Ishikawa (cell line): ENCODE measurements around the gene OR2C3.

Experiments
- CEBPB ChIP-seq: IDR thresholded peaks from 2 replicates; pipeline ENCODE4 v1.6.1; 2012
- CREB1 ChIP-seq: IDR thresholded peaks from 2 replicates; pipeline ENCODE4 v1.6.1; 2012; ENCODE audit warnings: low read depth
- EGR1 ChIP-seq: IDR thresholded peaks from 2 replicates; pipeline ENCODE4 v1.6.1; 2012
- EP300 ChIP-seq: IDR thresholded peaks from 2 replicates; pipeline ENCODE4 v1.6.1; 2012; ENCODE audit warnings: borderline replicate concordance
- FOXM1 ChIP-seq: IDR thresholded peaks from 2 replicates; pipeline ENCODE4 v1.6.1; 2012; ENCODE audit warnings: low read depth, borderline replicate concordance
- MAX ChIP-seq: IDR thresholded peaks from 2 replicates; pipeline ENCODE4 v1.6.1; 2012
- NFIC ChIP-seq: IDR thresholded peaks from 2 replicates; pipeline ENCODE4 v1.6.1; 2012
- RAD21 ChIP-seq: IDR thresholded peaks from 2 replicates; pipeline ENCODE4 v1.6.1; 2012; ENCODE audit warnings: low read depth
- TAF1 ChIP-seq: IDR thresholded peaks from 2 replicates; pipeline ENCODE4 v1.6.1; 2012; ENCODE audit warnings: low read depth, mild to moderate bottlenecking
- TCF12 ChIP-seq: IDR thresholded peaks from 2 replicates; pipeline ENCODE4 v1.6.1; 2012; ENCODE audit warnings: low read depth
- TEAD4 ChIP-seq: IDR thresholded peaks from 2 replicates; pipeline ENCODE4 v1.6.1; 2012
- YY1 ChIP-seq: IDR thresholded peaks from 2 replicates; pipeline ENCODE4 v1.6.1; 2012; ENCODE audit warnings: low read depth
- ZBTB7A ChIP-seq: IDR thresholded peaks from 2 replicates; pipeline ENCODE4 v1.6.1; 2012; ENCODE audit warnings: low read depth
- TF ChIP-seq, protein P1 (sequence below): IDR thresholded peaks from 2 replicates; pipeline ENCODE4 v1.6.1; 2012; ENCODE audit warnings: low read depth, mild to moderate bottlenecking
- TF ChIP-seq, protein P2 (sequence below): IDR thresholded peaks from 2 replicates; pipeline ENCODE4 v1.6.1; 2012

OR2C3 gene

GRCh38 chr1:247540581-247540980 is 4.3 kb upstream of the OR2C3 start:
- TF ChIP-seq ZBTB7A: no peak
- TF ChIP-seq, protein P1, sequence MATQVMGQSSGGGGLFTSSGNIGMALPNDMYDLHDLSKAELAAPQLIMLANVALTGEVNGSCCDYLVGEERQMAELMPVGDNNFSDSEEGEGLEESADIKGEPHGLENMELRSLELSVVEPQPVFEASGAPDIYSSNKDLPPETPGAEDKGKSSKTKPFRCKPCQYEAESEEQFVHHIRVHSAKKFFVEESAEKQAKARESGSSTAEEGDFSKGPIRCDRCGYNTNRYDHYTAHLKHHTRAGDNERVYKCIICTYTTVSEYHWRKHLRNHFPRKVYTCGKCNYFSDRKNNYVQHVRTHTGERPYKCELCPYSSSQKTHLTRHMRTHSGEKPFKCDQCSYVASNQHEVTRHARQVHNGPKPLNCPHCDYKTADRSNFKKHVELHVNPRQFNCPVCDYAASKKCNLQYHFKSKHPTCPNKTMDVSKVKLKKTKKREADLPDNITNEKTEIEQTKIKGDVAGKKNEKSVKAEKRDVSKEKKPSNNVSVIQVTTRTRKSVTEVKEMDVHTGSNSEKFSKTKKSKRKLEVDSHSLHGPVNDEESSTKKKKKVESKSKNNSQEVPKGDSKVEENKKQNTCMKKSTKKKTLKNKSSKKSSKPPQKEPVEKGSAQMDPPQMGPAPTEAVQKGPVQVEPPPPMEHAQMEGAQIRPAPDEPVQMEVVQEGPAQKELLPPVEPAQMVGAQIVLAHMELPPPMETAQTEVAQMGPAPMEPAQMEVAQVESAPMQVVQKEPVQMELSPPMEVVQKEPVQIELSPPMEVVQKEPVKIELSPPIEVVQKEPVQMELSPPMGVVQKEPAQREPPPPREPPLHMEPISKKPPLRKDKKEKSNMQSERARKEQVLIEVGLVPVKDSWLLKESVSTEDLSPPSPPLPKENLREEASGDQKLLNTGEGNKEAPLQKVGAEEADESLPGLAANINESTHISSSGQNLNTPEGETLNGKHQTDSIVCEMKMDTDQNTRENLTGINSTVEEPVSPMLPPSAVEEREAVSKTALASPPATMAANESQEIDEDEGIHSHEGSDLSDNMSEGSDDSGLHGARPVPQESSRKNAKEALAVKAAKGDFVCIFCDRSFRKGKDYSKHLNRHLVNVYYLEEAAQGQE: no peak
- no peak for TF ChIP-seq NFIC
- TF ChIP-seq YY1: no peak
- no peak for TF ChIP-seq EGR1
- TF ChIP-seq RAD21: no peak
- no peak for TF ChIP-seq TEAD4
- no peak for TF ChIP-seq CEBPB
- TF ChIP-seq TCF12: no peak
- no peak for TF ChIP-seq CREB1
- no peak for TF ChIP-seq EP300
- TF ChIP-seq, protein P2, sequence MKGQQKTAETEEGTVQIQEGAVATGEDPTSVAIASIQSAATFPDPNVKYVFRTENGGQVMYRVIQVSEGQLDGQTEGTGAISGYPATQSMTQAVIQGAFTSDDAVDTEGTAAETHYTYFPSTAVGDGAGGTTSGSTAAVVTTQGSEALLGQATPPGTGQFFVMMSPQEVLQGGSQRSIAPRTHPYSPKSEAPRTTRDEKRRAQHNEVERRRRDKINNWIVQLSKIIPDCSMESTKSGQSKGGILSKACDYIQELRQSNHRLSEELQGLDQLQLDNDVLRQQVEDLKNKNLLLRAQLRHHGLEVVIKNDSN: no peak
- TF ChIP-seq FOXM1: no peak
- no peak for TF ChIP-seq MAX
- TF ChIP-seq TAF1: no peak

DNA sequence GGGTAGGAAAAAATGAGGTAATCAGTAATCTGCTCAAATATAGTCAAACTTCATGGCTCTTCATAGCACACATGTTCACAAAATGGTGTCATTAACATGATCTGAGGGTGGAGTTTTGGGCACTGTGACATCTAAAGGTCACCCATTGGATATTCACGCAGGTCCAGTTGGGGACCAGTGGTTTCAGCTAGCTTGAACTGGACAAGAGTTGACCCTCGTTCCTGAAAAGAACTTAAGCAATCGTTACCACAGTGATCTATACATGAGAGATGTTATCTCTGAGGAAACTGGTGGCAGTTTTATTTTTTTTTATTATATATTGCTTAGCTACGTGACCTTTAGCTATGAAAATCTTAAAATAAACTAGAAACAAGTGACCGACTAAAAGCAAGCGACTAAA is 3.0 kb upstream of the OR2C3 start:
- no peak for TF ChIP-seq CEBPB

DNA sequence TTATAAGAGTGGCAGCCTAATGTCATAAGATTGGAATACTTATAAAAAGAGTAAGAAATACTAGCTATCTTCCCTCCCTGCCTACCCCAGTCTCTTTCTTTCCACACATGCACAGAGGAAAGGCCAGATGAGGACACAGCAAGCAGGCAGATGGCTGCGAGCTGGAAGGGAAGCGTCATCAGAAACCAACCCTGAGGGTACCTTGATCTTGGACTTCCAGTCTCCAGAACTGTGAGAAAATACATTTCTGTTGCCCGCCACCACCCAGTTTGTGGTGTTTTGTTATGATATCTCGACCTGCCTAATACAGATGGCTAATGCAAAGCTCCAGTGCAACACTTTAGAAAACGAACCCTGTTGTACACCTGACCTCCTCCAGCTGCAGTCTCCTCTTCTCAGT is 2.3 kb upstream of the OR2C3 start:
- TF ChIP-seq TEAD4: no peak

GRCh38 chr1:247535402-247535801 is 838 bp downstream of the OR2C3 start:
- TF ChIP-seq RAD21 (no peak), NFIC (no peak), EGR1 (no peak), EP300 (no peak), TAF1 (no peak), FOXM1 (no peak), CEBPB (no peak), YY1 (no peak), CREB1 (no peak), TEAD4 (no peak), MAX (no peak), ZBTB7A (no peak)
- TF ChIP-seq, protein P1: no peak

DNA sequence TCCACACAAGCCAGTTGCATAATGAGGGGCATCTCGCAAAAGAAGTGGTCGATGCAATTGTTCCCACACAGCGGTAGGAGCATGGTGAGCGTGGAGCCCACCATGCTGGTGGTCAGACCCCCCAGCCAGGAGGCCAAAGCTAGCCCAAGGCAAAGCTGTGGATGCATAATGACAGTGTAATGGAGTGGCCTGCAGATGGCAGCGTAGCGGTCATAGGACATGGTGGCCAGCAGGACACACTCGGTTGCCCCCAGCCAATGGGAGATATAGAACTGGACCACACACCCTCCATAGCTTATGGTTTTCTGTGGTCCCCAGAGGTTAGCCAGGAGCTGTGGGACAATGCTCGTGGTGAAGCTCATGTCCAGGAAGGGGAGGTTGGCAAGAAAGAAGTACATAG is 4.3 kb downstream of the OR2C3 start:
- TF ChIP-seq TCF12 (no peak), FOXM1 (no peak), YY1 (no peak)

DNA sequence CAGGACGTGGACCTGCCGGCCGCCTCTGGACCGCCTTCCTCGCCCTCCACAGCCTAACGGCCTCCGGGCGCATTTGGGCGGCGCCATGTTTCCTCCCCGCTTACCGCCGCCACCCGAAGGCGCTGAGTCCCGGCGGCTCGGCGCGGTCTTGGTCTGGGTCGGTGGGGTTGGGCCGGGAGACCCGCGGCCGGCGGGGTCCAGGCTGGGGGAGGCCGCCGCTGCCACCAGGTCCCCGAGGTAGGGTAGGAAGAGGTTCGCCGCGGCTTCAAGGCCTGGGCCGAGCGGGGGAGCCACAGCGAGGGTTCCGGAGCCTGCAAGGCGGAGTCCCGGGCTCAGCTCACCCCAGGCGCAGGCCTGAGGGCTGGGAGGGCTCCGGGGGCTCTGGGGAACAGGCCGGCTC is 5.5 kb downstream of the OR2C3 start:
- TF ChIP-seq CREB1: no peak
- TF ChIP-seq EGR1: no peak
- no peak for TF ChIP-seq EP300
- TF ChIP-seq, protein P1: no peak
- TF ChIP-seq ZBTB7A: no peak
- TF ChIP-seq CEBPB: no peak
- TF ChIP-seq, protein P2: no peak
- no peak for TF ChIP-seq TCF12
- no peak for TF ChIP-seq RAD21
- TF ChIP-seq TAF1: no peak
